DND-41 (cell line): ENCODE results near the gene PKD1L1.

Experiments used
- ATAC-seq: fragments of 200-7000 bp; cut with Tn5 transposase; 3 replicates; pipeline ENCODE4 v1.9.1; 2021; ENCODE audit warnings: low read depth; ENCODE audit not compliant: insufficient read depth
- DNase-seq: peaks from one replicate; pipeline ENCODE4 v3.0.0-alpha.2; 2020
- H2AFZ ChIP-seq: 2 replicates; pipeline ENCODE4 v1.6.0; 2012; ENCODE audit warnings: low read depth, low read length
- H3K27ac ChIP-seq: 2 replicates; pipeline ENCODE4 v1.5.1; 2012; ENCODE audit warnings: low read length, inconsistent platforms
- H3K27me3 ChIP-seq: fragments of 200-600 bp; sonication (generic); 2 replicates; pipeline ENCODE4 v1.6.0; 2012; ENCODE audit warnings: low read length, mild to moderate bottlenecking, inconsistent platforms; ENCODE audit not compliant: insufficient read depth, poor library complexity
- H3K36me3 ChIP-seq: 2 replicates; pipeline ENCODE4 v1.5.1; 2012; ENCODE audit warnings: low read length, inconsistent platforms; ENCODE audit not compliant: insufficient read depth
- H3K4me1 ChIP-seq: 2 replicates; pipeline ENCODE4 v1.5.1; 2012; ENCODE audit warnings: mild to moderate bottlenecking, low read length; ENCODE audit not compliant: insufficient read depth
- H3K4me2 ChIP-seq: 2 replicates; pipeline ENCODE4 v1.6.0; 2012; ENCODE audit warnings: mild to moderate bottlenecking, moderate library complexity, low read length, inconsistent platforms; ENCODE audit not compliant: insufficient read depth
- H3K4me3 ChIP-seq, 2 experiments: fragments of 200-600 bp in 1 of 2; shearing (Covaris generic) in 1 of 2; 2 replicates each; pipeline ENCODE4 v1.5.1; 2012 to 2016; ENCODE audit warnings: inconsistent platforms in 2 of 2, low read length in 2 of 2, mild to moderate bottlenecking in 2 of 2, low read depth in 1 of 2, moderate library complexity in 1 of 2
- H3K79me2 ChIP-seq: 2 replicates; pipeline ENCODE4 v1.6.0; 2012; ENCODE audit warnings: low read length, inconsistent platforms; ENCODE audit not compliant: insufficient read depth
- H3K9ac ChIP-seq: 2 replicates; pipeline ENCODE4 v1.6.0; 2012; ENCODE audit warnings: low read depth, mild to moderate bottlenecking, inconsistent platforms, low read length, moderate library complexity
- H3K9me3 ChIP-seq: 2 replicates; pipeline ENCODE4 v1.5.1; 2012; ENCODE audit warnings: low read length, moderate library complexity, mild to moderate bottlenecking, inconsistent platforms; ENCODE audit not compliant: insufficient read depth, severe bottlenecking
- H4K20me1 ChIP-seq: 2 replicates; pipeline ENCODE4 v1.6.0; 2012; ENCODE audit warnings: low read length; ENCODE audit not compliant: insufficient read depth
- EZH2 ChIP-seq: IDR thresholded peaks from 3 replicates; pipeline ENCODE4 v1.6.1; 2012; ENCODE audit warnings: borderline replicate concordance, low read depth, mild to moderate bottlenecking, moderate library complexity, low read length, inconsistent platforms; ENCODE audit not compliant: severe bottlenecking
- TF ChIP-seq, protein P1 (sequence below): IDR thresholded peaks from 2 replicates; pipeline ENCODE4 v1.5.1; 2012; ENCODE audit warnings: borderline replicate concordance, low read length, moderate library complexity, mild to moderate bottlenecking; ENCODE audit not compliant: poor library complexity, severe bottlenecking; ENCODE audit errors: extremely low read depth

PKD1L1 gene

DNA sequence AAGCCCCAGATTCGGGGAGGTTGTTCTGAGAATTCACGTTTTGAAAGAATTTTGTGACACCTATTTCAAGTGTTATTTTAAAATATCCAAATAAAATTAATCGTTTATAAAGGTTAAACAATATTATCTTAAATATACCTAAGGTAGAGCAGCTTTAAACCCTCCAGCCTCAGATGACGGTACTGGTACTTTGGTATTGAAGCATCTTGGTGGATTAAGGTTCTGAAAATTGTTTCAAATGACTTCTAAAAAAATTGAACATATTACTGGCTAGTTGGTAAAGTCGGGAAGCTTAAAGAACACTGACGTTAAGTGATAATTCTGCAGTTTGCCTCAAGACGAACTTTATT, 31.5 kb upstream of the PKD1L1 start:
- peak overlapping the region; percentile 53 for H3K4me2 ChIP-seq
- peaks cover 14% of the 10 kb centered on the region; the same call in 1 of the 2 replicates for H3K4me1 ChIP-seq
- peaks cover 19% of the 10 kb centered on the region; the same call in 1 of the 2 replicates for H3K36me3 ChIP-seq
- H3K9me3 ChIP-seq = no peaks in the 10 kb centered on the region
- H3K27me3 ChIP-seq = no peaks in the 10 kb centered on the region
- H3K4me3 ChIP-seq = peak overlapping the region in 1 of 2 experiments; percentile 56; a peak in 2 of 4 replicates
- no peak overlapping the region for H3K27ac ChIP-seq
- peak overlapping the region; percentile 80 for H2AFZ ChIP-seq
- no peaks in the 10 kb centered on the region for H4K20me1 ChIP-seq
- DNase-seq (no peak), ATAC-seq (no peak)
- peaks cover 6% of the 10 kb centered on the region; the same call in 1 of the 2 replicates for H3K79me2 ChIP-seq
- H3K9ac ChIP-seq = no peak overlapping the region
- TF ChIP-seq, protein P1, sequence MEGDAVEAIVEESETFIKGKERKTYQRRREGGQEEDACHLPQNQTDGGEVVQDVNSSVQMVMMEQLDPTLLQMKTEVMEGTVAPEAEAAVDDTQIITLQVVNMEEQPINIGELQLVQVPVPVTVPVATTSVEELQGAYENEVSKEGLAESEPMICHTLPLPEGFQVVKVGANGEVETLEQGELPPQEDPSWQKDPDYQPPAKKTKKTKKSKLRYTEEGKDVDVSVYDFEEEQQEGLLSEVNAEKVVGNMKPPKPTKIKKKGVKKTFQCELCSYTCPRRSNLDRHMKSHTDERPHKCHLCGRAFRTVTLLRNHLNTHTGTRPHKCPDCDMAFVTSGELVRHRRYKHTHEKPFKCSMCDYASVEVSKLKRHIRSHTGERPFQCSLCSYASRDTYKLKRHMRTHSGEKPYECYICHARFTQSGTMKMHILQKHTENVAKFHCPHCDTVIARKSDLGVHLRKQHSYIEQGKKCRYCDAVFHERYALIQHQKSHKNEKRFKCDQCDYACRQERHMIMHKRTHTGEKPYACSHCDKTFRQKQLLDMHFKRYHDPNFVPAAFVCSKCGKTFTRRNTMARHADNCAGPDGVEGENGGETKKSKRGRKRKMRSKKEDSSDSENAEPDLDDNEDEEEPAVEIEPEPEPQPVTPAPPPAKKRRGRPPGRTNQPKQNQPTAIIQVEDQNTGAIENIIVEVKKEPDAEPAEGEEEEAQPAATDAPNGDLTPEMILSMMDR = no peak
- no peak for TF ChIP-seq EZH2

DNA sequence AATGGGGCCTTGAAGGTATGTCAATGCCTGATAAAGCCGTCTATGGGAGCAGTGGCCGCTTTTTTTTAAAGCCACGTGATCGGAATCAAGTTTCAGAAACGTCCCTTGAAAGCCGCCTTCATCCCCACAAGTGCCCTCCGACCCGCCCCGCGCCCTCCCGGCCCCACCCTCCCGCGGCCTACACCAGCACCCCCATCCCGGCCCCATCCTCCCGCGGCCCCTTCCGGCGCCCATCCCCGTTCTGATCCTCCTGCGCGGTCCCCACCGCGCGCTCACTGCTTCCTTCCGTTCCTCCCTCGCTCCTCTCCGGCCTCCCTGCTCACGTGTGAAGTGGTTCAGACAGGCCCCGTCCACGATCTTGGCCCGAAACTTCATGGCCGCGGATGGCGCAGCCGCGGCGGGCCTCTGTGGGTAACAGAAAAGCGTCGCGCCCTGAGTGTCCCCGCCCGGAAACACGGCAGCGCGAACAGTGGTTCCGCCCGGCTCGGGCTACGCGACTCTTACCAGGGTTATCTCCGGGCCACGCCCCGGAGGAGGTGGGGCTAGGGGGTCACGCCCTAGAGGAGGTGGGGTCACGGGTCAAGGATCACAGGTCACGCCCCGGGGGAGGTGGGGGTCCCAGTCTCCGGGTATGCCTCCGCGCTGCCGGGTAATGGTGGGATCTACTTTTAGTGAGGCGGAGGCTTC, 31.0 kb upstream of the PKD1L1 start, which contains the start of gene HUS1:
HUS1 (minus strand) TSS at position 471 of the 687 bp plus-strand sequence; CDS start at position 375, 96 bp downstream.
- Histone ChIP-seq H4K20me1 (no peaks in the 10 kb centered on the region), H2AFZ (peak within 1 kb of the TSS; percentile 80), H3K79me2 (peaks cover 6% of the 10 kb centered on the region; the same call in 1 of the 2 replicates), H3K27ac (peak within 1 kb of the TSS; percentile 77), H3K4me1 (peaks cover 14% of the 10 kb centered on the region; the same call in 1 of the 2 replicates), H3K36me3 (peaks cover 24% of the 10 kb centered on the region; the same call in 1 of the 2 replicates), H3K4me3 (peak within 1 kb of the TSS; percentile 11 to 56; a peak in 3 of 4 replicates), H3K27me3 (no peaks in the 10 kb centered on the region), H3K9me3 (no peaks in the 10 kb centered on the region), H3K9ac (peak within 1 kb of the TSS; percentile 50), H3K4me2 (peak within 1 kb of the TSS; percentile 58)
- ATAC-seq (peak; percentile 95), DNase-seq (peak; percentile 88)
- no peak for TF ChIP-seq EZH2
- TF ChIP-seq, protein P1 = no peak

DNA sequence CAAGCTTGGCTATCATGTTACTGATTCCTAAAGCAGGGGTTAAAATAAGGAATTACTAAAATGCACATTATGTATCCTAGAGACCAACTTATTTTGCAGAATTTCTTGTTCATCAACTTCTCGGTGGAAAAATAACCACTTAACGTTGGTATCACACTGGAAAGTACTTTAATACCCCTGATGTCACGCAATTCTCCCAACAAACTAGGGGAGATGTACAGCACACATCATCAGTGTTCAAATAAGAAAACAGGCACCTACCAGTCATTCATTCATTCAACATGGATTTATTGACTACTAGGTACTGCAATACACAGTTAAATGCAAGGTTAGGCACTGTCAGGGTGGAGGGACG, 30.5 kb upstream of the PKD1L1 start:
- Histone ChIP-seq H3K27me3 (no peaks in the 10 kb centered on the region), H3K27ac (peak overlapping the region; percentile 58), H3K79me2 (peaks cover 6% of the 10 kb centered on the region; the same call in 1 of the 2 replicates), H3K9ac (peak overlapping the region; percentile 50), H3K4me2 (peak overlapping the region; percentile 58), H2AFZ (peak overlapping the region; percentile 71), H3K36me3 (peaks cover 27% of the 10 kb centered on the region; the same call in 1 of the 2 replicates), H3K4me3 (peak overlapping the region; percentile 11 to 56; a peak in 3 of 4 replicates), H3K4me1 (peaks cover 14% of the 10 kb centered on the region; the same call in 1 of the 2 replicates), H3K9me3 (no peaks in the 10 kb centered on the region), H4K20me1 (no peaks in the 10 kb centered on the region)
- no peak for ATAC-seq
- TF ChIP-seq EZH2 = no peak
- TF ChIP-seq, protein P1 = no peak
- no peak for DNase-seq
